Tibial artery (tissue), 4 donors: ENCODE data around the gene PLCD1.
"Not testable (repeated sequence)": the region's sequence is repeated elsewhere in the genome, so short reads cannot be mapped to it uniquely, and the experiment has no call there.

Experiments used
- DNase-seq, 2 donors: peaks; one replicate each; pipeline ENCODE4 v3.0.0-alpha.2; 2019
- H3K27ac ChIP-seq, 2 donors: fragments of 200-600 bp; sonication (generic) in 1 of 2; 1 replicate in 1 of 2; 2 replicates in 1 of 2; pipeline ENCODE4 v1.5.1; 2018 to 2019; ENCODE audit warnings: mild to moderate bottlenecking in 1 of 2
- H3K27me3 ChIP-seq, 2 donors: fragments of 200-600 bp; sonication (generic) in 1 of 2; one replicate each; pipeline versions ENCODE4 v1.5.1 to v1.6.0; 2016 to 2019
- H3K36me3 ChIP-seq, 3 donors: fragments of 200-600 bp; sonication (generic) in 2 of 3; one replicate each; pipeline ENCODE4 v1.5.1; 2016 to 2019; ENCODE audit warnings: mild to moderate bottlenecking in 2 of 3
- H3K4me1 ChIP-seq, 4 donors: fragments of 200-600 bp; sonication (generic) in 2 of 4; 1 replicate in 3 of 4; 2 replicates in 1 of 4; pipeline ENCODE4 v1.5.1; 2016 to 2019
- H3K4me3 ChIP-seq, 2 donors: fragments of 200-600 bp; sonication (generic) in 1 of 2; 1 replicate in 1 of 2; 2 replicates in 1 of 2; pipeline ENCODE4 v1.5.1; 2018 to 2019; ENCODE audit warnings: mild to moderate bottlenecking in 2 of 2
- H3K9me3 ChIP-seq, 3 donors: fragments of 200-600 bp; sonication (generic) in 1 of 3; one replicate each; pipeline ENCODE4 v1.5.1; 2016 to 2019
- intact Hi-C: fragments of 100-400 bp; cut with DNase I; formaldehyde crosslinking; loops from one replicate; pipeline ENCODE4 v1.15.0; 2023; ENCODE audit warnings: low total_unique reads
- TF ChIP-seq, protein P1 (sequence below), 2 experiments: fragments of 200-600 bp in 1 of 2; fragments of 450-650 bp in 1 of 2; IDR thresholded peaks; one replicate each; pipeline ENCODE4 v1.5.1; 2017 to 2019; ENCODE audit warnings: antibody characterized with exemption in 2 of 2, mild to moderate bottlenecking in 1 of 2, moderate library complexity in 1 of 2

Gene PLCD1

GRCh38 chr3:37991823-37992222 is 37.6 kb downstream of the PLCD1 start:
- intact Hi-C loops, result no loop called here
- no peaks in the 10 kb centered on the region for H3K9me3 ChIP-seq
- no peak overlapping the region for H3K4me3 ChIP-seq
- no peaks in the 10 kb centered on the region for H3K27me3 ChIP-seq
- peak in 1 of 2 donors; percentile 47 for DNase-seq
- no peaks in the 10 kb centered on the region for H3K36me3 ChIP-seq
- H3K27ac ChIP-seq, result no peak overlapping the region
- H3K4me1 ChIP-seq, result peaks cover 0 to 19% (median 6%) of the 10 kb centered on the region in 4 donors
- TF ChIP-seq, protein P1, sequence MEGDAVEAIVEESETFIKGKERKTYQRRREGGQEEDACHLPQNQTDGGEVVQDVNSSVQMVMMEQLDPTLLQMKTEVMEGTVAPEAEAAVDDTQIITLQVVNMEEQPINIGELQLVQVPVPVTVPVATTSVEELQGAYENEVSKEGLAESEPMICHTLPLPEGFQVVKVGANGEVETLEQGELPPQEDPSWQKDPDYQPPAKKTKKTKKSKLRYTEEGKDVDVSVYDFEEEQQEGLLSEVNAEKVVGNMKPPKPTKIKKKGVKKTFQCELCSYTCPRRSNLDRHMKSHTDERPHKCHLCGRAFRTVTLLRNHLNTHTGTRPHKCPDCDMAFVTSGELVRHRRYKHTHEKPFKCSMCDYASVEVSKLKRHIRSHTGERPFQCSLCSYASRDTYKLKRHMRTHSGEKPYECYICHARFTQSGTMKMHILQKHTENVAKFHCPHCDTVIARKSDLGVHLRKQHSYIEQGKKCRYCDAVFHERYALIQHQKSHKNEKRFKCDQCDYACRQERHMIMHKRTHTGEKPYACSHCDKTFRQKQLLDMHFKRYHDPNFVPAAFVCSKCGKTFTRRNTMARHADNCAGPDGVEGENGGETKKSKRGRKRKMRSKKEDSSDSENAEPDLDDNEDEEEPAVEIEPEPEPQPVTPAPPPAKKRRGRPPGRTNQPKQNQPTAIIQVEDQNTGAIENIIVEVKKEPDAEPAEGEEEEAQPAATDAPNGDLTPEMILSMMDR (IDR thresholded peaks at IDR 0.05), result no peak

DNA sequence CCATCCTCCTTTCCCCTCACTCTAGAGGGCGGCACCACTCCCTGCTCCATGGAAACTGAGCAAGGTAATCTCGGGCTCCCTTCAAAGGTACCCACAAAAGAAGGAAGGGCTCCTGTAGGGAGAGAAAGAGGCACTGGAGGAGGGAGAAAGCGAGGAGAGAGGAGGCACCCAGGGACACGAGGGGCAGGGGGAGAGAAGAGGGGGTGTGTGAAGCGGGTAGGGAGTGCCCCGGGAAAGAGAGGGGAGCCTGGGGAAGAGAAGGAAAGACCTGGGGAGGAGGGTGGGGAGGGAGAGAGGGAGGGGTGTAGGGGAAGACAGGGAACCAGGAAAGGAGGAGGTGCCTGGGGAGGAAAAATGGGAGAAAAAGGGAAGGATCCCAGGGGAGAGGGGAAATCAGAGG is 38.3 kb downstream of the PLCD1 start:
- no peaks in the 10 kb centered on the region for H3K27me3 ChIP-seq
- no peak overlapping the region for H3K4me3 ChIP-seq
- intact Hi-C loops, result no loop called here
- peak in 1 of 2 donors; percentile 37 for DNase-seq
- H3K27ac ChIP-seq, result no peak overlapping the region
- no peaks in the 10 kb centered on the region for H3K36me3 ChIP-seq
- H3K4me1 ChIP-seq, result peaks cover 0 to 17% (median 6%) of the 10 kb centered on the region in 4 donors
- TF ChIP-seq, protein P1 (IDR thresholded peaks at IDR 0.05), result no peak
- H3K9me3 ChIP-seq, result no peaks in the 10 kb centered on the region

DNA sequence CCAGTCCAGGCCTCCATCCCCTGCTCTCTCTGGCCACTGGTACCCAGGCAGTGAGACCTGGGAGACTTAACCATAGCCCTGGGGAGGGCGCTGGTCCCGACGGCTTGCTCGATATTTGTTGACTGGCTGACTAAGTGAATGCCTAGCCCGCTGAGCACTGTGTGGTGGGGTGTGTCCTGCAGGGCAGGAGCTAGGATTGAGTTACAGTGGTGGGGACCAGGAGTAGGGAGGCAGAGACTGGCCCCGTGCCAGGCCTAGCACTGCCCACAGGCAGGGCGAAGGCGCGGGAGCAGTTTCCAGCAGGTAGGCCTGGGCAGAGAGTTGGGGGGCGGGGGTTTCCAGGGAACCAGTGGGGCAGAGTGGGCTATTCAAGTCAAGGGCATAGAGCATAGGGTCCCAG is 38.9 kb downstream of the PLCD1 start, which contains the start of gene VILL:
Gene VILL, plus strand, starts transcription at position 260 of the 400 bp plus-strand sequence. CDS start 2,887 bp downstream, outside the sequence.
- TF ChIP-seq, protein P1 (IDR thresholded peaks at IDR 0.05), result no peak
- peak in 1 of 2 donors; percentile 65 for DNase-seq
- Histone ChIP-seq H3K27ac (no peak within 1 kb of the TSS), H3K27me3 (no peaks in the 10 kb centered on the region), H3K9me3 (no peaks in the 10 kb centered on the region), H3K36me3 (no peaks in the 10 kb centered on the region), H3K4me3 (no peak within 1 kb of the TSS), H3K4me1 (peaks cover 0 to 17% (median 6%) of the 10 kb centered on the region in 4 donors)
- intact Hi-C loops, result no loop called here

DNA sequence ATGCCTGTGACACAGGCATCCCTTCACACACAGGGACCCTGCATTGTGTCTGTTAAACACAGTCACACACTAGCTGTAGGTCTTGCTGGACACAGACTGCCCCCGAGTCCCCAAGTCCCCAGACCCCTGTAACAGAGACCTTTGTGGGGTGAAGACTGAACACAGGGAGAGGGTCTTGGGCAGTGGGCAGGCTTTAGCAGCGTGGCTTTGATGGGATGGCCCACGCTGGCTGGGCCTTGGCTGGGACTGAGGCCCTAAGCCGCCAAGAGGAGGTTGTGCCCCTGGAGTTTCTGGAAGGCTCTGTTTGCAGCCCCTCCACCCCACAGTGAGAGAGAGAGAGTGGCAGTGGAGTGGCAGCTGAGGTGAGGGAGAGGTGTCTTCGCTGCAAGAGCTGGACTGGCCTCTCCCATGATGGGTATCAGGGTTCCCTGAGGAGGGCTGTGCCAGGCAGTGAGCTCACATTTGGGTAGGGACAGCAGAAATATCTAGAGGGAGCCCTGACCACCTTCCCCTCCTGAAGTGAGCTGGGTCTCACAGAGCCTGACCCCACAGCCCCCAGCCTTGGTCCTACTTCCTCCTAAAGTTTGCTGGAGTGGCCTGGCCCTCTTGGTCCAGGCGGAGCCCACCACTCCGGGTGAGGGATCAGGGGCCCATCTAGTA is 39.5 kb downstream of the PLCD1 start:
- H3K4me1 ChIP-seq, result peaks cover 0 to 17% (median 6%) of the 10 kb centered on the region in 4 donors
- H3K27me3 ChIP-seq, result no peaks in the 10 kb centered on the region
- intact Hi-C loops, result no loop called here
- H3K36me3 ChIP-seq, result peaks cover 0 to 1% (median 0%) of the 10 kb centered on the region in 3 donors
- TF ChIP-seq, protein P1 (IDR thresholded peaks at IDR 0.05), result no peak
- no peaks in the 10 kb centered on the region for H3K9me3 ChIP-seq
- H3K27ac ChIP-seq, result no peak overlapping the region
- peak in 1 of 2 donors; percentile 60 for DNase-seq
- H3K4me3 ChIP-seq, result no peak overlapping the region

DNA sequence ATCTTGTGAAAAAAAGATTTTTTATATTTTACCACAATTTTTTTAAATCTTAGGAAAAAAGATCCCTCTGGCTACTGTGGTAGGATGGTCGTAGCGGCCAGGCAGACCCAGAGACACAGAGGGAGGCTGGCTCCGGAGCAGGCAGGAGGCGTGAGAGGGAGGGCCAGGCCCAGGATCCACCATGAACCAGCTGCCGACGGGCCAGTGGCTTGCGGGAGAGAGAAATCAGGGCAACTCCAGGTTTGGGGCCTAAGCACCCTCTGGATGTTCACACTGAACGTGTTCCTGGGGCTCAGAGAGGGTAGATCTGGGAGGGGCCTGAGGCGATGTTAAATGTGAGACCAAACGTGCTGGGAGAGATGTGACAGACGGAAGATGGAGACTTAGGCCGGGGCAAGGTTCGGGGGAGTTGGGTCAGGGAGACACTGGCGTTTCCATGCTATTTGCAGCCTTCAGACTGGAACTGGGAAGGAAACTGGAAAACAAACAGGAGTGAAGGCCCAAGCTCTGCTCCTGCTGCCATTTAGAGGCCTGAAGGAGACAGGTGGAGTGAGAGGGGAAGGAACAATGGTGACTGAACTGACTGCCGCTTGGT is 40.4 kb downstream of the PLCD1 start:
- Histone ChIP-seq H3K36me3 (peaks cover 5 to 10% (median 9%) of the 10 kb centered on the region in 3 donors), H3K4me1 (peaks cover 0 to 16% (median 2%) of the 10 kb centered on the region in 4 donors), H3K27me3 (no peaks in the 10 kb centered on the region), H3K9me3 (no peaks in the 10 kb centered on the region), H3K27ac (no peak overlapping the region), H3K4me3 (no peak overlapping the region)
- DNase-seq, result peak in 1 of 2 donors; percentile 34
- intact Hi-C loops, result no loop called here
- TF ChIP-seq, protein P1 (IDR thresholded peaks at IDR 0.05), result no peak

- H3K4me1 ChIP-seq, H3K9me3 ChIP-seq, intact Hi-C loops, DNase-seq, H3K4me3 ChIP-seq, H3K27ac ChIP-seq, H3K27me3 ChIP-seq: not testable (repeated sequence)
- peaks cover 8 to 13% (median 13%) of the 10 kb centered on the region in 3 donors for H3K36me3 ChIP-seq
Observed at GRCh38 chr3:37988376-37988775, 41.1 kb downstream of the PLCD1 start.
